NCI-H446 treated with DMSO at 0.1 percent for 48 hours (cell line): ENCODE data around the gene TCEAL5.
"Not testable (repeated sequence)": the region's sequence is repeated elsewhere in the genome, so short reads cannot be mapped to it uniquely, and the experiment has no call there.

Experiments
- DNase-seq: peaks from one replicate; lab custom pipeline; 2025; lab: John Stamatoyannopoulos, UW

The TCEAL5 gene

GRCh38 chrX:103234869-103235268, 41.7 kb downstream of the TCEAL5 start:
- no peak for DNase-seq

- DNase-seq = no peak
Measured at GRCh38 chrX:103233263-103233662, 43.3 kb downstream of the TCEAL5 start.

GRCh38 chrX:103225918-103226317, 50.6 kb downstream of the TCEAL5 start:
- DNase-seq = not testable (repeated sequence)
